ENCODE measurements around the gene SERPINA12.

DNA sequence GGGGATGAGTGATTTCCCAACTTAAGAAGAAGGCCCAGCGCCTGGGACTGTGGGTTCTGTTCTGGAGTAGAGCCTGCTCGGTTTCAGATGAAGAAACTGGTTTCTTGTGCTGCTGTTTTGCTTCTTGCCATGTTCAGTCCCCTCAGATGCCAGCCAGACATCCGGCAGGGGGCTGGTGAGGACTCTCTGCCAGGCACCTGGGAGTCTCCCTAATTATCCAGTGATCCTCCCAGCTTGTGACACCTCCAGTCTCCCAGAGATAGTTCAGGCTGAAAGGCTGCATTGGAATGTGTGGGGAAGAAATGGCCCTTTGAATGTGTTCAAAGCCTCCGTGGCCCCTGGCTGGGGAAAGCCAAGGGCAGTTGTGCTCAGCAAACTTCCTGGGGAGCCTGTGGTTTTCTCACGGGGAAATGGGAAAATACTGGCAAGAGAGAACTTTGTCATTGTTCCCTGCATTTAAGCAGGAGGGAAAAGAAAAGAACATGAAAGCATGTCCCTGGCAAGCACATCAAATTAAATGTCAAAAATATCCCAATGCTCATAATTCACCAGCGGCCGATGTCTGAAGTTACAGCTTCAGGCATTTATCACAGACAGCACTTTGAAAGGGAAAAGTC, 8.5 kb upstream of the SERPINA12 start:
- no peak for TF ChIP-seq POLR2AphosphoS5 (IDR thresholded peaks at IDR 0.05; ENCODE audit: low read depth, low read length)
- no peak for TF ChIP-seq TAF1 (IDR thresholded peaks at IDR 0.05; ENCODE audit: borderline replicate concordance, insufficient read depth, low read length)
- TF ChIP-seq, protein P1, sequence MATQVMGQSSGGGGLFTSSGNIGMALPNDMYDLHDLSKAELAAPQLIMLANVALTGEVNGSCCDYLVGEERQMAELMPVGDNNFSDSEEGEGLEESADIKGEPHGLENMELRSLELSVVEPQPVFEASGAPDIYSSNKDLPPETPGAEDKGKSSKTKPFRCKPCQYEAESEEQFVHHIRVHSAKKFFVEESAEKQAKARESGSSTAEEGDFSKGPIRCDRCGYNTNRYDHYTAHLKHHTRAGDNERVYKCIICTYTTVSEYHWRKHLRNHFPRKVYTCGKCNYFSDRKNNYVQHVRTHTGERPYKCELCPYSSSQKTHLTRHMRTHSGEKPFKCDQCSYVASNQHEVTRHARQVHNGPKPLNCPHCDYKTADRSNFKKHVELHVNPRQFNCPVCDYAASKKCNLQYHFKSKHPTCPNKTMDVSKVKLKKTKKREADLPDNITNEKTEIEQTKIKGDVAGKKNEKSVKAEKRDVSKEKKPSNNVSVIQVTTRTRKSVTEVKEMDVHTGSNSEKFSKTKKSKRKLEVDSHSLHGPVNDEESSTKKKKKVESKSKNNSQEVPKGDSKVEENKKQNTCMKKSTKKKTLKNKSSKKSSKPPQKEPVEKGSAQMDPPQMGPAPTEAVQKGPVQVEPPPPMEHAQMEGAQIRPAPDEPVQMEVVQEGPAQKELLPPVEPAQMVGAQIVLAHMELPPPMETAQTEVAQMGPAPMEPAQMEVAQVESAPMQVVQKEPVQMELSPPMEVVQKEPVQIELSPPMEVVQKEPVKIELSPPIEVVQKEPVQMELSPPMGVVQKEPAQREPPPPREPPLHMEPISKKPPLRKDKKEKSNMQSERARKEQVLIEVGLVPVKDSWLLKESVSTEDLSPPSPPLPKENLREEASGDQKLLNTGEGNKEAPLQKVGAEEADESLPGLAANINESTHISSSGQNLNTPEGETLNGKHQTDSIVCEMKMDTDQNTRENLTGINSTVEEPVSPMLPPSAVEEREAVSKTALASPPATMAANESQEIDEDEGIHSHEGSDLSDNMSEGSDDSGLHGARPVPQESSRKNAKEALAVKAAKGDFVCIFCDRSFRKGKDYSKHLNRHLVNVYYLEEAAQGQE (IDR thresholded peaks at IDR 0.05; ENCODE audit: insufficient read depth in 1 of 2, low read depth in 2 of 2, low read length in 2 of 2): no peak
